HUES6 (cell line): ENCODE results near the gene CMTM1.
A peak's percentile ranks its signal among the peaks of the same experiment; 100 is the strongest.
"Not testable (repeated sequence)": the region's sequence is repeated elsewhere in the genome, so short reads cannot be mapped to it uniquely, and the experiment has no call there.

Experiments used
- H3K27ac ChIP-seq: 2 replicates; pipeline ENCODE4 v1.7.0; 2013; ENCODE audit warnings: low read depth, mild to moderate bottlenecking, low read length, inconsistent platforms
- H3K27me3 ChIP-seq: 2 replicates; pipeline ENCODE4 v1.6.1; 2013; ENCODE audit warnings: low read length; ENCODE audit not compliant: control insufficient read depth, insufficient read depth
- H3K36me3 ChIP-seq: 2 replicates; pipeline ENCODE4 v1.6.1; 2013; ENCODE audit warnings: low read length; ENCODE audit not compliant: control insufficient read depth, insufficient read depth
- H3K4me1 ChIP-seq: 2 replicates; pipeline ENCODE4 v1.6.1; 2013; ENCODE audit warnings: low read length; ENCODE audit not compliant: control insufficient read depth, insufficient read depth
- H3K4me3 ChIP-seq: 2 replicates; pipeline ENCODE4 v1.5.1; 2013; ENCODE audit warnings: low read depth, low read length
- H3K9ac ChIP-seq: one replicate; pipeline ENCODE4 v1.6.1; 2013; ENCODE audit warnings: mild to moderate bottlenecking, low read length
- H3K9me3 ChIP-seq: 2 replicates; pipeline ENCODE4 v1.6.1; 2013; ENCODE audit warnings: low read depth, low read length; ENCODE audit not compliant: control insufficient read depth, insufficient read depth

The CMTM1 gene

GRCh38 chr16:66596559-66596958 lies 30.3 kb downstream of the CMTM1 start:
- H3K9ac ChIP-seq, H3K27ac ChIP-seq, H3K9me3 ChIP-seq, H3K36me3 ChIP-seq, H3K4me3 ChIP-seq, H3K4me1 ChIP-seq, H3K27me3 ChIP-seq: not testable (repeated sequence)

DNA sequence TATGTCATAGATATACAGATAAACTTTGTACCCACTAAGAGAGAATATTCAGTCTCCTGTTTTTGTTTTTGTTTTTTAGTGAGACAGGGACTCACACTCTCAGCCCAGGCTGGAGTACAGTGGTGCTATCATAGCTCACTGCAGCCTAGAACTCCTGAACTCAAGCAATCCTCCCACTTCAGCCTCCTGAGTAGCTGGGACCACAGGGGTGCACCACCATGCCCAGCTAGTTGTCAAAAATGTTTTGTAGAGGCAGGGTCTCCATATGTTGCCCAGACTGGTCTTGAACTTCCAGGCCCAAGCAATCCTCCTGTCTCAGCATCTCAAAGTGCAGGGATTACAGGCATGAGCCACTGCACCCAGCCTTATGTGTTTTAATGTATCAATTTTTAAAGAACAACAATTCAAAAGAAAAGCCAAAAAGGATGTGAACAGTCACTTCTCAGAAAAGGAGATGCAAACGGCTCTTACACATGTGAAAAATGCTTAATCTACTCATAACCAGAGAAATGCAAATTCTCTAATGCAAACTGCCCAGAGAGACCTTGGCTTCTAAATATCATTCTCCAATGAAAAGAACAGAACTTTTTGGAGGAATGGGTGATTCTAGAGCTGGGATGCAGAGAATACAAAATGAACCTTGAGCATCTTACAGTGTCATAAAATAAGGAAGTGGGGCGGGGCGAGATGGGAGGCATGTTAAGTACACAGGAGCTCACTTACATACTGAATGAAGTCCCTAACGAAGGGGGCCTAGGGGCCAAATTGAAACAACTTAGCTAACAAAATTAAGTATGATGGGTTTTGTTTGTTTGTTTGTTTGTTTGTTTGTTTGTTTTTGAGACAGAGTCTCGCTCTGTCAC lies 31.0 kb downstream of the CMTM1 start:
- Histone ChIP-seq H3K4me1 (no peaks in the 10 kb centered on the region), H3K27ac (no peak overlapping the region), H3K36me3 (no peaks in the 10 kb centered on the region), H3K27me3 (no peaks in the 10 kb centered on the region; the same call in 1 of the 2 replicates), H3K9me3 (no peaks in the 10 kb centered on the region), H3K4me3 (no peak overlapping the region), H3K9ac (no peak overlapping the region)

DNA sequence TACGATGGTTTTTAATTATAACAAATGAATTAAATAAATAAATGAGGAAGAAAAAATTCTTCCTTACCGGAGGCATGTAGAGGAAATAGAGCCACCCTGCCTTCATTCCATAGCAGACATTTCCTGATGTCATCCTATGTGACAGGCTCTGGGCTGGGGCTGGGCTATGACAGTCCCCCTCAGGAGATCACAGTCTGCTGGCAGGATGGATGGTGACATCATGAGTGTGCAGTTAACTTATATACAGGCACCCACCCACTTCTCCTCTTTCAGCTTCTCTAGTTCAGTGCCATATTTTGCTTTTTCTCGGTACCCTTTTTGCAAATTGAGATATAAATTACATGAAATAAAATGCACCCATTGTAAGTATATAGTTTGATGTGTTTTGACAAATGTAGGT lies 31.9 kb downstream of the CMTM1 start:
- no peaks in the 10 kb centered on the region for H3K4me1 ChIP-seq
- no peak overlapping the region for H3K4me3 ChIP-seq
- no peak overlapping the region for H3K27ac ChIP-seq
- H3K27me3 ChIP-seq: peaks cover 3% of the 10 kb centered on the region; the same call in 1 of the 2 replicates
- H3K36me3 ChIP-seq: no peaks in the 10 kb centered on the region
- H3K9ac ChIP-seq: no peak overlapping the region
- H3K9me3 ChIP-seq: no peaks in the 10 kb centered on the region

DNA sequence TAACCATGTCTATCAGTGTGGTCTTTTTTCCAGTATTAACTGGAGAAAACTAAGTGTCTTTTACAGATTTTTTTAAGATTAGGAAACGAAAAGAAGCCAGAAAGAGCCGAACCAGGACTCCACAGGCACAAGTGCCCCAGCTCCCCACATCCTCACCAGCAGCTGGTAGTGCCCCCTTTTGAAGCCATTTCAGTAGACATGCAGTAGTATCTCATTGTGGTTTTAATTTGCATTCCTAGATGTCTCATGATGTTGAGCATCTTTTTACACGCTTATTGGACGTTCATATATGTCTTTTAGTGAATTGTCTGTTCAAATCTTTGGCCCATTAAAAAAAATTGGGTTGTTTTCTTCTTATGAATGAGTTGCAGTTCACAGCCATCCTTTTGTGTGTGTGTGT lies 33.5 kb downstream of the CMTM1 start:
- no peak overlapping the region for H3K27ac ChIP-seq
- H3K9me3 ChIP-seq: no peaks in the 10 kb centered on the region
- H3K36me3 ChIP-seq: no peaks in the 10 kb centered on the region
- H3K4me3 ChIP-seq: no peak overlapping the region
- peaks cover 3% of the 10 kb centered on the region; the same call in 1 of the 2 replicates for H3K27me3 ChIP-seq
- H3K4me1 ChIP-seq: no peaks in the 10 kb centered on the region
- H3K9ac ChIP-seq: no peak overlapping the region

DNA sequence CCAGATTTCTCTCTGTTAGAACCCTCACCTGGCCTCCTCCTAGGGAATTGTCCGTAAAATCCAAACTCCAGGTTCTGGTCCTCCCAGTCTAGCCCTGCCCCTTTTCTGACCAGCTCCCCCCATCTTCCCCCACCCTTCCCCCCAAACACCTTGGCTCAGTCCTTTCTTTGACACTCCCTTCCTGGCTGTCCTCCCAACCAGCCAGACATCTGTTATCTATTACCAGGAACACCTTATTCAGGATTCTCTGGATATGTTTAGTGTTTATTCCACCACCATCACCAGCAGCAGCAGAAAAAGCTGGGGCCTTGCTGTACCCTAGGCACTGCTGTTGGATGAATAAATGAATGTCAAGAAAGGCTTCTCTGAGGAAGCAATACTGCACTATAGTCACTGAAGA lies 34.2 kb downstream of the CMTM1 start:
- no peaks in the 10 kb centered on the region for H3K9me3 ChIP-seq
- H3K36me3 ChIP-seq: no peaks in the 10 kb centered on the region
- peaks cover 3% of the 10 kb centered on the region; the same call in 1 of the 2 replicates for H3K27me3 ChIP-seq
- H3K9ac ChIP-seq: no peak overlapping the region
- no peaks in the 10 kb centered on the region for H3K4me1 ChIP-seq
- no peak overlapping the region for H3K27ac ChIP-seq
- H3K4me3 ChIP-seq: no peak overlapping the region

- Histone ChIP-seq H3K4me3 (no peak overlapping the region), H3K9me3 (no peaks in the 10 kb centered on the region), H3K36me3 (no peaks in the 10 kb centered on the region), H3K4me1 (peaks cover 10% of the 10 kb centered on the region), H3K9ac (no peak overlapping the region), H3K27me3 (peaks cover 3% of the 10 kb centered on the region; the same call in 1 of the 2 replicates), H3K27ac (no peak overlapping the region)
Observed at GRCh38 chr16:66601471-66601870, 35.2 kb downstream of the CMTM1 start.

DNA sequence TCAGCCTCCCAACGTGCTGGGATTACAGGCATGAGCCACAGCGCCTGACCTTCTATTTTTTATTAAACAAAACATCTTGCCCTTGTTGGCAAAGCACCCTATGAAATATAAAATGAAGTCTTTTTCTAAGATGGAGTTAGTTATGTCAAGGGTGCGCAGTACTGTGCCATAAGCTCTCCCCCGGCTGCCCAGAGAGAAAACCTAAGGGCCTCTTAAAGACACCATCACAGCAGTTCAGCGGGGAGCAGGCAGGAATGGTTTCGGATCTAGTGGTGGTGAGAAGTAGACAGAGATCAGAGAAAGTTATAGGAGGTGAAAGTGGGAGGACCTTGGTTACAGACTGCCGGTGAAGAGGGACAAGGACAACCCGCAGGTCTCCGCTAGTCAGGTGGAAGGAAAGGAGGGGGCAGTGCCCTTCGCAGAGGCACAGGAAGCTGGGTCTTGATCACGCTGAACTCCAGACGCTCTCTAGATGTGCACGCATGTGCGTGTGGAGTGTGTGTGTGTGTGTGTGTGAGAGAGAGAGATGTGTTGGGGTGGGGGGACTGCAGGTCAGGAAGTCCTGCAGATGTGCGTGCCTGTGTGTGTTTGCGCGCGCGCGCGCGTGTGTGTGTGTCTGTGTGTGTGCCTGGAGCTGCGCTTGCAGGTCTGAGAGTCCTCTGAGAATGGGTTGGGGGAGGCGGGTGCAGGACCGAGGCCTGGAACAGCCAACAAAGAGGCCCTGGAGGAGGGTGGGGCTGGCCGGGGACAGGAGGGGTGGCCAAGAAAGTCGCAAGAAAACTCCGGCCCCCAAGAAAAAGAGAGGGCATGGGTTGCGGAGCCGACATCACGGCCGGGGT lies 37.5 kb downstream of the CMTM1 start:
- Histone ChIP-seq H3K36me3 (peaks cover 1% of the 10 kb centered on the region), H3K4me3 (peak overlapping the region; percentile 64), H3K27ac (no peak overlapping the region; the same call in 1 of the 2 replicates), H3K4me1 (peaks cover 21% of the 10 kb centered on the region), H3K9me3 (no peaks in the 10 kb centered on the region), H3K9ac (peak overlapping the region; percentile 53), H3K27me3 (peaks cover 3% of the 10 kb centered on the region; the same call in 1 of the 2 replicates)

DNA sequence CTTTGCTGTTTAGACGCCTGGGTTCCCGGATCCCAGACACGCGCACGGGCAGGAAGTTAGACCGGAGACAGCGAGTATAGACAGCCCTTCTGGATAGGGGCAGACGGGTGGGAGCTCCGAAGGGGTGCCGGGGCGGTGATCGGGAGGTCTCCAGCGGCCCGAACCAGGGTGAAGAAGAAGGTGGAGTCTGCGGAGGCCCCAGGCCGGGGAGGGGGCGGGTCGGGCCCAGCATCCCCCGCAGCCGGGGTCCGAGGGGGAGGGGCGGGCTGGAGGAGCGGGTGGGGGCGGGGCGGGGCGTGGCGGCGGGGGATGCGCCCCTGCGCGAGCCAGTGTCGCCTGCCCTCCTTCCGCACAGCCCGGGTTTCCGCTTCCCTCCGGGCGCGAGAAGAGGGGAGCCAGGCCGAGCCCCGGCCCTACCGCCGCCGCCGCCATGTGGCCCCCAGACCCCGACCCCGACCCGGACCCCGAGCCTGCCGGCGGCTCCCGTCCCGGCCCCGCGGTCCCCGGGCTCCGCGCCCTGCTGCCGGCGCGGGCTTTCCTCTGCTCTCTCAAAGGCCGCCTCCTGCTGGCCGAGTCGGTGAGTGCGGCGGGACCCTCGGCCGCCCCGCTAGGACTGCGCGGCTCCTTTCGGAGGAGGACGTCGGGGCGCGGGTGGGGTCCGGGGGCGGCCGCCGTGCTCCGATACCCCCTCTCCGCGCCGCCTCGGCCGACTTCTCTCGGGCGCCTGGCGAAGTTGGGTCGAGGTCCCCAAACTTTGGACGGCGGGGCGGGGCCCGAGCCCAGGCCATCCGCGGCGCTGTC lies 38.3 kb downstream of the CMTM1 start, which contains the start of gene CMTM3:
CMTM3 (plus strand) TSS at position 329 of the 801 bp plus-strand sequence; CDS start at position 431, 102 bp downstream.
- H3K27me3 ChIP-seq: peaks cover 3% of the 10 kb centered on the region; the same call in 1 of the 2 replicates
- peak within 1 kb of the TSS; percentile 63 for H3K9ac ChIP-seq
- peaks cover 27% of the 10 kb centered on the region for H3K4me1 ChIP-seq
- peaks cover 9% of the 10 kb centered on the region for H3K36me3 ChIP-seq
- H3K27ac ChIP-seq: peak within 1 kb of the TSS; percentile 50; the same call in 1 of the 2 replicates
- H3K4me3 ChIP-seq: peak within 1 kb of the TSS; percentile 64
- H3K9me3 ChIP-seq: no peaks in the 10 kb centered on the region

DNA sequence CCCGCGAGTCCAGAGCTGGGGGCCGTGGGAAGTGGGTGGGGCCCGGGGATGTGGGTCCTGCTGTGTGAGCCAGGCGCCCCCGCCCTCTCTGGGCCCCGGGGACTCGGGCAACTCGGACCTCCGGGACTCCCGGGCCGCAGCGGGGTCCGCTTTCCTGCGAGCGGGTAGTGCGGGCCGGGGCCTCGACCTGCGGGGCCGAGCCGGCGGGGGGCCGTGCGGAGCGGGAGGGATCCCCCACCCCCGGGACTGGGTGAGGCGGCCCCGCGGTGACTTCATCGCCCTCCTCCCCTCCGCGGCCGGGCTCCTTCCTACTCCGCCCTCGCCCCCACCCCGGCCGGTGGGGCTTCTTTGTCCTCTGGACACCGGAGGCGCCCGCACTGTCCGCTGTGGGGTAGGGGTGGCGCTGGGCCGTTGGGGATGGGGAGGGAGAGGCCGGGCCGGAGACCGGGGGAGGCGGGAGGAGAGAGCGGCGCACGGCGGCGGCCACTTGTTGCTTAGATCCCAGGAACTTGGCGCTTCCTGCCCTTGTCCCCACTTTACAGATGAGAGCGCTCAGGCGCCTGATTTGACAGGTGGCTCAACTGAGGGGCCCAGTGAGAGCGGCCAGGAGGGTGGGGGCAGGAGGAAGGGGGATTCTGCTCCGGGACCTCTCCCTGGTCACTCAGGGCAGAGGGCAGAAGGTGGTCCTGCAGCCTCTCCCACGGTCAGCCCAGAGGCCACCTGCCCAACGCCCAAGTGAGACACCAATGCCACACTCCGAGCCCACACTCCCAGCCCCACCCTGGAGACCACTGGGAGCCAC lies 39.1 kb downstream of the CMTM1 start:
- Histone ChIP-seq H3K27ac (peak overlapping the region; percentile 50; the same call in 1 of the 2 replicates), H3K27me3 (peaks cover 3% of the 10 kb centered on the region; the same call in 1 of the 2 replicates), H3K4me3 (peak overlapping the region; percentile 64), H3K4me1 (peaks cover 27% of the 10 kb centered on the region), H3K36me3 (peaks cover 17% of the 10 kb centered on the region), H3K9ac (peak overlapping the region; percentile 63), H3K9me3 (no peaks in the 10 kb centered on the region)
